ENCODE data around the gene GRID1. TPM values are rescaled to one million over a fixed set of nuclear protein-coding genes. Genes with fewer than 3 reads are reported as not detected.

GRID1 gene
- total and polyA plus RNA-seq, 10 of the 15 experiments (the other 5 are each of a cell fraction or from before 2014, with no cell fraction given), result 0.04 to 0.62 (median 0.08) TPM; not detected in 5

GRCh38 chr10:86130737-86131475 is 235.7 kb downstream of the GRID1 start (continued):
- TF ChIP-seq ZBTB40 (IDR thresholded peaks at IDR 0.05; ENCODE audit: borderline replicate concordance), result no peak

- intact Hi-C loops (cut with micrococcal nuclease; ENCODE audit: unreplicated experiment), result loop anchor here (5.0 kb wide), 1 partner anchor 1603 kb away; no protein-coding TSS in a partner anchor
- Histone ChIP-seq H3K27me3 (replicated peaks in 1 of 2; ENCODE audit: control insufficient read depth in 2 of 2, insufficient read depth in 2 of 2, low read length in 1 of 2) (no peaks in the 10 kb centered on the region; a peak in 1 of 4 replicates), H3K4me1 (ENCODE audit: control insufficient read depth, insufficient read depth, low read length) (no peaks in the 10 kb centered on the region), H3K79me2 (ENCODE audit: control insufficient read depth, insufficient read depth, low read length) (no peaks in the 10 kb centered on the region), H3K9me3 (replicated peaks; ENCODE audit: control insufficient read depth, insufficient read depth, low read length) (no peaks in the 10 kb centered on the region; the same call in 2 of the 3 replicates), H4K20me1 (ENCODE audit: control insufficient read depth, insufficient read depth) (no peaks in the 10 kb centered on the region), H3K4me2 (ENCODE audit: control insufficient read depth, insufficient read depth) (no peak overlapping the region), H3K4me3 (no peak overlapping the region), H3K9ac (ENCODE audit: control insufficient read depth, insufficient read depth, low read length) (no peak overlapping the region), H3K27ac (ENCODE audit: control insufficient read depth, insufficient read depth) (no peak overlapping the region), H2AFZ (ENCODE audit: control insufficient read depth, low read depth, low read length) (no peak overlapping the region), H3K36me3 (ENCODE audit: control insufficient read depth in 2 of 2, insufficient read depth in 2 of 2, low read length in 1 of 2) (no peaks in the 10 kb centered on the region)
- POLR2A ChIA-PET, result no interaction called here
- BruUV-seq (replicated peaks), result no TSS peak
- CTCF ChIA-PET, result no interaction called here
- ATAC-seq (no peak), DNase-seq (ENCODE audit: low read depth, low spot score) (no peak), FAIRE-seq (no peak)
- RAD21 ChIA-PET (ENCODE audit: unreplicated experiment), result no interaction called here
- SMC1A ChIA-PET (ENCODE audit: uncharacterized antibody, unreplicated experiment), result no interaction called here
- in situ Hi-C loops (cut with MboI), result no loop called here
- no peak for TF ChIP-seq KDM1A (IDR thresholded peaks at IDR 0.05; ENCODE audit: borderline replicate concordance)
- TF ChIP-seq BMI1 (IDR thresholded peaks at IDR 0.05; ENCODE audit: borderline replicate concordance), result no peak
Observed at GRCh38 chr10:86130041-86130440, 236.6 kb downstream of the GRID1 start.
